Hepatocyte (in vitro differentiated cells): ENCODE measurements around the gene WDR38. TPM values are rescaled to one million over a fixed set of nuclear protein-coding genes. Genes with fewer than 3 reads are reported as not detected.

ENCODE experiments used
- DNase-seq: peaks from one replicate; pipeline ENCODE4 v3.0.0-alpha.2; 2016; ENCODE audit warnings: low spot score
- H2AFZ ChIP-seq: fragments of 200-600 bp; sonication (generic); 2 replicates; pipeline ENCODE4 v1.6.0; 2016; ENCODE audit warnings: antibody characterized with exemption, mild to moderate bottlenecking
- H3K27ac ChIP-seq: fragments of 200-600 bp; sonication (generic); 2 replicates; pipeline ENCODE4 v1.5.1; 2016; ENCODE audit warnings: mild to moderate bottlenecking
- H3K27me3 ChIP-seq: fragments of 200-600 bp; sonication (generic); 2 replicates; pipeline ENCODE4 v1.6.1; 2016
- H3K36me3 ChIP-seq: fragments of 200-600 bp; sonication (generic); replicated peaks from 2 replicates; pipeline ENCODE4 v1.5.1; 2016; ENCODE audit warnings: low read depth; ENCODE audit not compliant: insufficient read depth
- H3K4me1 ChIP-seq: fragments of 200-600 bp; sonication (generic); 2 replicates; pipeline ENCODE4 v1.5.1; 2016; ENCODE audit warnings: mild to moderate bottlenecking, moderate library complexity; ENCODE audit not compliant: insufficient read depth
- H3K4me2 ChIP-seq: fragments of 200-600 bp; sonication (generic); 2 replicates; pipeline ENCODE4 v1.6.0; 2016
- H3K4me3 ChIP-seq: fragments of 200-600 bp; sonication (generic); 2 replicates; pipeline ENCODE4 v1.5.1; 2016; ENCODE audit warnings: mild to moderate bottlenecking
- H3K79me2 ChIP-seq: fragments of 200-600 bp; sonication (generic); 2 replicates; pipeline ENCODE4 v1.6.0; 2017; ENCODE audit warnings: mild to moderate bottlenecking
- H3K9me2 ChIP-seq: fragments of 200-600 bp; sonication (generic); replicated peaks from 2 replicates; pipeline ENCODE4 v1.6.0; 2017; ENCODE audit warnings: mild to moderate bottlenecking; ENCODE audit not compliant: insufficient read depth
- H3K9me3 ChIP-seq: fragments of 200-600 bp; sonication (generic); 2 replicates; pipeline ENCODE4 v1.5.1; 2016; ENCODE audit warnings: low read depth, mild to moderate bottlenecking
- H4K20me1 ChIP-seq: fragments of 200-600 bp; sonication (generic); 2 replicates; pipeline ENCODE4 v1.6.0; 2016; ENCODE audit warnings: mild to moderate bottlenecking; ENCODE audit not compliant: insufficient read depth, poor library complexity, severe bottlenecking
- CTCF ChIP-seq: fragments of 200-600 bp; sonication (generic); IDR thresholded peaks from 2 replicates; pipeline ENCODE4 v1.5.1; 2016; ENCODE audit warnings: antibody characterized with exemption, mild to moderate bottlenecking; ENCODE audit not compliant: poor library complexity
- EZH2 ChIP-seq: fragments of 200-600 bp; sonication (generic); IDR thresholded peaks from 2 replicates; pipeline ENCODE4 v1.6.1; 2016; ENCODE audit warnings: antibody characterized with exemption, mild to moderate bottlenecking, borderline replicate concordance
- EZH2phosphoT487 ChIP-seq: fragments of 200-600 bp; sonication (generic); IDR thresholded peaks from one replicate; pipeline ENCODE4 v1.6.1; 2018; ENCODE audit warnings: antibody characterized with exemption, mild to moderate bottlenecking, low read depth, moderate library complexity; ENCODE audit not compliant: unreplicated experiment, severe bottlenecking
- WGBS: methylation state at CpG from one replicate; pipeline ENCODE4 v1.1.6; 2016; ENCODE audit warnings: low lambda C conversion rate; ENCODE audit errors: missing lambda C conversion rate; 5-methylcytosine and 5-hydroxymethylcytosine counted together
- polyA plus RNA-seq: library from polyadenylated mRNA; unstranded; fragments of >200 nt; fragmentation: Nextera tagmentation; extraction: Ambion mirVana; gene quantifications from 2 replicates; pipeline ENCODE4 v1.2.1, GENCODE V29; 2016
- total RNA-seq: library from RNA; depleted of rRNA; stranded (reverse); fragments of >200 nt; gene quantifications from 2 replicates; pipeline ENCODE4 v1.2.3, GENCODE V29; 2014

WDR38 gene
- total and polyA plus RNA-seq, 2 experiments from 2014 or later: not detected

- Histone ChIP-seq H3K27me3 (peaks cover 6% of the 10 kb centered on the region), H3K9me2 (no peaks in the 10 kb centered on the region), H3K27ac (no peak overlapping the region), H3K9me3 (no peaks in the 10 kb centered on the region), H4K20me1 (no peaks in the 10 kb centered on the region), H3K36me3 (no peaks in the 10 kb centered on the region), H3K79me2 (no peaks in the 10 kb centered on the region), H2AFZ (no peak overlapping the region), H3K4me1 (peaks cover 6% of the 10 kb centered on the region), H3K4me2 (no peak overlapping the region), H3K4me3 (no peak overlapping the region)
- WGBS: 55% methylated on average over 5 of the region's 5 CpGs
- TF ChIP-seq CTCF (no peak), EZH2 (no peak), EZH2phosphoT487 (no peak)
- no peak for DNase-seq
Measured at GRCh38 chr9:124829334-124829669, 24.0 kb upstream of the WDR38 start.

- Histone ChIP-seq H3K4me1 (peaks cover 17% of the 10 kb centered on the region), H3K9me2 (no peaks in the 10 kb centered on the region), H2AFZ (no peak overlapping the region), H3K27ac (no peak overlapping the region), H3K79me2 (no peaks in the 10 kb centered on the region), H3K9me3 (no peaks in the 10 kb centered on the region), H3K36me3 (no peaks in the 10 kb centered on the region), H3K27me3 (peaks cover 6% of the 10 kb centered on the region), H3K4me2 (no peak overlapping the region), H4K20me1 (no peaks in the 10 kb centered on the region), H3K4me3 (no peak overlapping the region)
- TF ChIP-seq CTCF (no peak), EZH2phosphoT487 (no peak), EZH2 (no peak)
- no peak for DNase-seq
- WGBS: 64% methylated on average over 4 of the region's 4 CpGs
Measured at GRCh38 chr9:124830593-124830992, 22.7 kb upstream of the WDR38 start.

GRCh38 chr9:124831642-124832364 lies 21.5 kb upstream of the WDR38 start:
- WGBS: 91% methylated on average over 9 of the region's 9 CpGs
- Histone ChIP-seq H3K4me3 (no peak overlapping the region), H3K27ac (no peak overlapping the region), H3K27me3 (peaks cover 6% of the 10 kb centered on the region), H3K79me2 (no peaks in the 10 kb centered on the region), H3K9me2 (no peaks in the 10 kb centered on the region), H3K4me1 (peaks cover 17% of the 10 kb centered on the region), H2AFZ (no peak overlapping the region), H3K9me3 (no peaks in the 10 kb centered on the region), H3K36me3 (no peaks in the 10 kb centered on the region), H4K20me1 (no peaks in the 10 kb centered on the region), H3K4me2 (no peak overlapping the region)
- TF ChIP-seq EZH2 (no peak), EZH2phosphoT487 (no peak), CTCF (no peak)
- DNase-seq: no peak
